B cell (primary cell): ENCODE results near the gene SENP8. TPM values are rescaled to one million over a fixed set of nuclear protein-coding genes. Genes with fewer than 3 reads are reported as not detected.

Experiments used
- ATAC-seq: fragments of 200-7000 bp; cut with Tn5 transposase; one replicate; pipeline ENCODE4 v1.10.0; 2021; ENCODE audit warnings: low read depth, mild to moderate bottlenecking, moderate number of reproducible peaks, moderate library complexity
- CTCF ChIA-PET: fragments of 350-600 bp; sonication (Branson Sonifier 250); formaldehyde crosslinking; loops from one replicate; lab custom pipeline; 2021; ENCODE audit warnings: antibody characterized with exemption, inconsistent platforms; lab: Charles Lee
- POLR2A ChIA-PET: fragments of 350-600 bp; sonication (Branson Sonifier 250); formaldehyde crosslinking; loops from one replicate; lab custom pipeline; 2021; ENCODE audit warnings: antibody characterized with exemption; lab: Charles Lee
- DNase-seq: peaks from one replicate; pipeline ENCODE4 v3.0.0; 2013
- H2AFZ ChIP-seq: 2 replicates; pipeline ENCODE4 v1.6.1; 2012; ENCODE audit warnings: mild to moderate bottlenecking, low read depth, low read length; ENCODE audit not compliant: insufficient read depth, poor library complexity, severe bottlenecking
- H3K27ac ChIP-seq, 2 donors: 1 replicate in 1 of 2; 2 replicates in 1 of 2; pipeline ENCODE4 v1.5.1; 2012 to 2013; ENCODE audit warnings: low read length in 2 of 2, mild to moderate bottlenecking in 2 of 2, moderate library complexity in 1 of 2
- H3K27me3 ChIP-seq, 4 experiments: fragments of 200-600 bp in 1 of 4; sonication (generic) in 1 of 4; replicated peaks in 1 of 4; 1 replicate in 2 of 4; 2 replicates in 2 of 4; pipeline versions ENCODE4 v1.6.1 to v1.7.0; 2013 to 2016; ENCODE audit warnings: low read length in 3 of 4, mild to moderate bottlenecking in 2 of 4, mixed read lengths in 1 of 4, moderate library complexity in 1 of 4; ENCODE audit not compliant: insufficient read depth in 4 of 4, control insufficient read depth in 3 of 4; ENCODE audit errors: control extremely low read depth in 1 of 4
- H3K36me3 ChIP-seq, 2 experiments: replicated peaks in 1 of 2; 1 replicate in 1 of 2; 2 replicates in 1 of 2; pipeline versions ENCODE4 v1.6.1 to v1.7.1; 2013; ENCODE audit warnings: low read length in 1 of 2; ENCODE audit not compliant: insufficient read depth in 2 of 2, control insufficient read depth in 1 of 2; ENCODE audit errors: control extremely low read depth in 1 of 2, extremely low read depth in 1 of 2
- H3K4me1 ChIP-seq, 2 donors: fragments of 200-600 bp in 1 of 2; sonication (generic) in 1 of 2; 1 replicate in 1 of 2; 2 replicates in 1 of 2; pipeline versions ENCODE4 v1.5.1 to v1.6.1; 2013 to 2017; ENCODE audit warnings: low read length in 2 of 2; ENCODE audit not compliant: control insufficient read depth in 2 of 2, insufficient read depth in 2 of 2
- H3K4me2 ChIP-seq: replicated peaks from 2 replicates; pipeline ENCODE3; 2012; ENCODE audit warnings: mild to moderate bottlenecking, low read depth, low read length; ENCODE audit not compliant: poor library complexity, severe bottlenecking
- H3K4me3 ChIP-seq, 5 experiments: fragments of 200-600 bp in 1 of 5; sonication (generic) in 1 of 5; 1 replicate in 3 of 5; 2 replicates in 2 of 5; pipeline versions ENCODE4 v1.5.1 to v1.7.0; 2011 to 2016; ENCODE audit warnings: low read length in 4 of 5, mild to moderate bottlenecking in 4 of 5, low read depth in 2 of 5, control low read depth in 1 of 5, moderate library complexity in 1 of 5; ENCODE audit not compliant: insufficient read depth in 1 of 5; ENCODE audit errors: control extremely low read depth in 1 of 5, extremely low read depth in 1 of 5
- H3K79me2 ChIP-seq: fragments of 200-600 bp; sonication (generic); one replicate; pipeline ENCODE4 v1.6.0; 2016; ENCODE audit warnings: low read length; ENCODE audit not compliant: control insufficient read depth, insufficient read depth
- H3K9ac ChIP-seq: fragments of 200-600 bp; sonication (generic); 2 replicates; pipeline ENCODE4 v1.6.1; 2017; ENCODE audit warnings: mild to moderate bottlenecking, low read length, moderate library complexity
- H3K9me3 ChIP-seq, 3 donors: one replicate each; pipeline versions ENCODE4 v1.6.1 to v1.7.1; 2013; ENCODE audit warnings: low read length in 2 of 3; ENCODE audit not compliant: control insufficient read depth in 2 of 3, insufficient read depth in 1 of 3; ENCODE audit errors: control extremely low read depth in 1 of 3
- H4K20me1 ChIP-seq: 2 replicates; pipeline ENCODE4 v1.6.0; 2012; ENCODE audit warnings: mild to moderate bottlenecking, low read length; ENCODE audit not compliant: insufficient read depth, control insufficient read depth, poor library complexity, severe bottlenecking
- H3K27ac Mint-ChIP-seq: one replicate; pipeline ENCODE4 v1.8.0; 2021; ENCODE audit warnings: mixed read lengths
- H3K27me3 Mint-ChIP-seq: one replicate; pipeline ENCODE4 v1.8.0; 2021; ENCODE audit warnings: mixed read lengths
- H3K4me1 Mint-ChIP-seq: one replicate; pipeline ENCODE4 v1.8.0; 2021; ENCODE audit warnings: mixed read lengths
- H3K4me3 Mint-ChIP-seq: one replicate; pipeline ENCODE4 v1.8.0; 2021; ENCODE audit warnings: mixed read lengths
- H3K9me3 Mint-ChIP-seq: one replicate; pipeline ENCODE4 v1.8.0; 2022; ENCODE audit warnings: mixed read lengths; ENCODE audit not compliant: insufficient read depth
- CTCF ChIP-seq: fragments of 200-600 bp; IDR thresholded peaks from one replicate; pipeline ENCODE4 v1.8.0; 2022; ENCODE audit warnings: antibody characterized with exemption, mild to moderate bottlenecking
- EZH2 ChIP-seq: IDR thresholded peaks from 2 replicates; pipeline ENCODE4 v1.6.1; 2012; ENCODE audit warnings: borderline replicate concordance, low read depth, mild to moderate bottlenecking, moderate library complexity, low read length; ENCODE audit not compliant: insufficient read depth, poor library complexity, severe bottlenecking
- WGBS: methylation state at CpG from one replicate; pipeline ENCODE4 v1.1.5; 2013; ENCODE audit warnings: missing lambda C conversion rate; ENCODE audit not compliant: insufficient coverage; 5-methylcytosine and 5-hydroxymethylcytosine counted together
- intact Hi-C: fragments of 100-400 bp; cut with micrococcal nuclease; formaldehyde crosslinking; loops from one replicate; pipeline ENCODE4 v1.10.0; 2022
- polyA plus RNA-seq: library from polyadenylated mRNA; depleted of rRNA; stranded (reverse); fragments of >200 nt; gene quantifications from 2 replicates; pipeline ENCODE4 v1.2.3, GENCODE V29; 2012
- total RNA-seq, 2 donors: library from RNA; stranded (reverse); fragments of 120-200 nt in 1 of 2; gene quantifications; 1 replicate in 1 of 2; 2 replicates in 1 of 2; pipeline versions ENCODE4 v1.2.3 to v1.2.4, GENCODE V29; 2013 to 2022

Gene SENP8
- total and polyA plus RNA-seq, 2 donors (not counting 1 experiment from before 2014, with no cell fraction given), result 0.62 to 0.69 TPM

GRCh38 chr15:72192416-72192815 is 74.2 kb downstream of the SENP8 start:
- Histone ChIP-seq H3K4me3 (no peak overlapping the region), H4K20me1 (no peaks in the 10 kb centered on the region), H3K9me3 (no peaks in the 10 kb centered on the region), H3K4me1 (peaks cover 6 to 10% of the 10 kb centered on the region in 2 donors), H3K27ac (no peak overlapping the region), H3K9ac (no peak overlapping the region), H2AFZ (no peak overlapping the region), H3K27me3 (peaks cover 0 to 26% (median 6%) of the 10 kb centered on the region in 4 experiments), H3K79me2 (no peaks in the 10 kb centered on the region), H3K36me3 (no peaks in the 10 kb centered on the region), H3K4me2 (no peak overlapping the region)
- Mint-ChIP-seq H3K4me3 (no peak overlapping the region), H3K9me3 (no peaks in the 10 kb centered on the region), H3K27me3 (peaks cover 35% of the 10 kb centered on the region), H3K27ac (no peak overlapping the region), H3K4me1 (peaks cover 8% of the 10 kb centered on the region)
- no CpG with 5 or more reads among the region's 3 CpGs for WGBS
- ChIA-PET POLR2A (no interaction called here), CTCF (interaction anchor here (9.5 kb wide), 1 partner anchor 94 kb away, joined by 137 read pairs; no protein-coding TSS in a partner anchor)
- TF ChIP-seq CTCF, result no peak
- no peak for TF ChIP-seq EZH2
- no peak for ATAC-seq
- no peak for DNase-seq
- intact Hi-C loops, result no loop called here

Other genes starting within 250 kb of the SENP8 start
- 66.1 and 75.5 TPM in 2 replicates for gene MYO9A, start 253 bp upstream of the SENP8 start, total RNA-seq
- gene MYO9A, start 253 bp upstream of the SENP8 start, polyA plus RNA-seq, result 6.2 and 7.1 TPM in 2 replicates
- gene GRAMD2A, start 79.4 kb downstream of the SENP8 start, total RNA-seq, result not detected in 2 replicates
- gene GRAMD2A, start 79.4 kb downstream of the SENP8 start, polyA plus RNA-seq, result not detected in 2 replicates
- 306 and 323 TPM in 2 replicates for gene PKM, start 112.8 kb downstream of the SENP8 start, total RNA-seq
- 179 and 180 TPM in 2 replicates for gene PKM, start 112.8 kb downstream of the SENP8 start, polyA plus RNA-seq
- gene PARP6, start 154.2 kb downstream of the SENP8 start, total RNA-seq, result 118 and 130 TPM in 2 replicates
- gene PARP6, start 154.2 kb downstream of the SENP8 start, polyA plus RNA-seq, result 134 and 138 TPM in 2 replicates
- 4.3 and 5.3 TPM in 2 replicates for gene CELF6, start 201.8 kb downstream of the SENP8 start, total RNA-seq
- 8.5 and 13.0 TPM in 2 replicates for gene CELF6, start 201.8 kb downstream of the SENP8 start, polyA plus RNA-seq